ENCODE measurements around the gene FLNB. TPM values are rescaled to one million over a fixed set of nuclear protein-coding genes. Genes with fewer than 3 reads are reported as not detected.

Gene FLNB
- total RNA-seq, 4 donors from 2014 or later: 60.2 to 138 (median 96.2) TPM

DNA sequence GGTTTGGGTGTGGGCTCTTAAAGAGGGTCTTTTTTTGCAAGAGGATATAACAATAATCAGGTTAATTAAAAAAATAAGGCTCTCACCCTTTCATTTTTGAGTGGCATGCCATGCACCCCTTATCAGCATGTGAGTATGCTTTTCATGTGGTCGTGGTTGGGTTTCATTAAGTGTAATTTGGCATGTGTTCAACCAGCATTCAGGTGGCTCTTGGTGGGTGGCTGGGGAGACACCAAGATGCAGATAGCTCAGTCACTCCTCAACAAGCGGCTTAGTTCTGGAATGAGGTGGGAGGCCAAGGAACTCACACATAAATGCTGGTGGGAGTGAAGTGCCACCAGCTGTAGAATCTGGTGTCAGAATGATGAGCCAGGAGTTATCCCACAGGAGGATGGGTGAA lies 66.8 kb downstream of the FLNB start:
- no peak overlapping the region for H3K4me3 ChIP-seq
- no peak for TF ChIP-seq EP300 (IDR thresholded peaks at IDR 0.05)
- TF ChIP-seq POLR2AphosphoS5 (IDR thresholded peaks at IDR 0.05): no peak
- TF ChIP-seq, protein P1, sequence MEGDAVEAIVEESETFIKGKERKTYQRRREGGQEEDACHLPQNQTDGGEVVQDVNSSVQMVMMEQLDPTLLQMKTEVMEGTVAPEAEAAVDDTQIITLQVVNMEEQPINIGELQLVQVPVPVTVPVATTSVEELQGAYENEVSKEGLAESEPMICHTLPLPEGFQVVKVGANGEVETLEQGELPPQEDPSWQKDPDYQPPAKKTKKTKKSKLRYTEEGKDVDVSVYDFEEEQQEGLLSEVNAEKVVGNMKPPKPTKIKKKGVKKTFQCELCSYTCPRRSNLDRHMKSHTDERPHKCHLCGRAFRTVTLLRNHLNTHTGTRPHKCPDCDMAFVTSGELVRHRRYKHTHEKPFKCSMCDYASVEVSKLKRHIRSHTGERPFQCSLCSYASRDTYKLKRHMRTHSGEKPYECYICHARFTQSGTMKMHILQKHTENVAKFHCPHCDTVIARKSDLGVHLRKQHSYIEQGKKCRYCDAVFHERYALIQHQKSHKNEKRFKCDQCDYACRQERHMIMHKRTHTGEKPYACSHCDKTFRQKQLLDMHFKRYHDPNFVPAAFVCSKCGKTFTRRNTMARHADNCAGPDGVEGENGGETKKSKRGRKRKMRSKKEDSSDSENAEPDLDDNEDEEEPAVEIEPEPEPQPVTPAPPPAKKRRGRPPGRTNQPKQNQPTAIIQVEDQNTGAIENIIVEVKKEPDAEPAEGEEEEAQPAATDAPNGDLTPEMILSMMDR (IDR thresholded peaks at IDR 0.05): no peak
- H3K27me3 ChIP-seq: no peaks in the 10 kb centered on the region
- no peaks in the 10 kb centered on the region for H3K9me3 ChIP-seq
- peaks cover 0 to 34% of the 10 kb centered on the region in 2 donors for H3K36me3 ChIP-seq
- H3K27ac ChIP-seq: peak overlapping the region in 2 of 4 donors; percentile 84 to 86
- WGBS, 2 donors (ENCODE audit: low coverage in 1 of 2): 47 to 100% methylated on average over 1 to 2 of the region's 2 CpGs
- H3K4me1 ChIP-seq: peaks cover 6 to 60% (median 27%) of the 10 kb centered on the region in 3 donors
- ATAC-seq: no peak

DNA sequence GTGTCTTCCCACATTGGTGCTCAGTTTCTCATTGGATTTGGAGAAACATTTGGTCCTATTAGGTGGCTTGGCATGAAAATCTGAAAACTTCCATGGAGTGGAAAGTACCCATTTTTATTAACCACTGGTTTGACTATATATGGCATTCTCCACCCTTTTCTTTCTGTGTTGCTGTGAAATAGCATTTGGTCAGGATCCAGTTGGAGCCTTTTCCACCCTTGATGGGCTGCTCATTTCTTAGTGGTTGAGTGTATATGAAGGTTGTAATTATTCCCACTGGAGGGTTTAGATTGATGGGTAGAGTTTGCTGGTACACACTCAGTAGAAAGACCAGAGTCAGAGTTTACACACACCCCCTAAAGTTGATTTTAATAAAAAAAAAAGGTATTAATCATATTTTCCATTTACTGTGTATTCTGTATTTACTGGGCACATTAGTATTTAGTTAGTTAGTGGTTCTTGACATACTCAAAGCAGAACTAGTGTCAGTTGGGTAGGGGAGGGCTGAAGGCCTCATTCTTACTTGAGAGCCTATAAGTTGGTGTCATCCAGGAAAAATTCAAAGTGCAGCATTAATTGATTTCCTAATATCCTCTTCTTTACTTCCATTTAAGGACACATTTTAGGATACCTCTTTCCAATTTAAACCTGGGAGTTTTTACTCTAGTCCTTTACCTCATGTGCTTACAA lies 69.5 kb downstream of the FLNB start:
- H3K4me1 ChIP-seq: peaks cover 0 to 46% (median 21%) of the 10 kb centered on the region in 3 donors
- no peak overlapping the region for H3K4me3 ChIP-seq
- ATAC-seq: no peak
- no peaks in the 10 kb centered on the region for H3K9me3 ChIP-seq
- H3K36me3 ChIP-seq: peaks cover 0 to 51% of the 10 kb centered on the region in 2 donors
- peak overlapping the region in 3 of 4 donors; percentile 2 to 43 (median 20) for H3K27ac ChIP-seq
- no peaks in the 10 kb centered on the region for H3K27me3 ChIP-seq
- no peak for TF ChIP-seq POLR2AphosphoS5 (IDR thresholded peaks at IDR 0.05)
- TF ChIP-seq POLR2A (IDR thresholded peaks at IDR 0.05): no peak
- TF ChIP-seq, protein P1 (IDR thresholded peaks at IDR 0.05): no peak
- TF ChIP-seq EP300 (IDR thresholded peaks at IDR 0.05): no peak

DNA sequence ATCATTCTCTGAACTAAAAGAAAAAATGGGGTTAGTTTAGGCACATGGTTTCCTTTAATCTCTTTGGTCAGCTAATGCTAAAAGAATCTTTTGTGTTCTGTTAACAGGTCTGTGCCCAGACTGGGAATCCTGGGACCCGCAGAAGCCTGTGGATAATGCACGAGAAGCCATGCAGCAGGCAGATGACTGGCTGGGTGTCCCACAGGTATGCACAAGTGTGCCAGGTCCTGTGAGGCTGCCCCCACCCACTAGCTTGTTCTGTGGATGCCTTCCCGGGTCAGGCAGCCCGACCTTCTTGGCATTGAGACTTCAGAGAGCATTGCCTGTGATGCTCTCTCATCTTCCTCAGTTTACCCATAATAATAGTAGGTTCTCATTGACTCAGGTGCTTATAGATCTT lies 70.4 kb downstream of the FLNB start:
- H3K27ac ChIP-seq: peak overlapping the region in 3 of 4 donors; percentile 2 to 43 (median 22)
- no peak overlapping the region for H3K4me3 ChIP-seq
- no peaks in the 10 kb centered on the region for H3K9me3 ChIP-seq
- no peaks in the 10 kb centered on the region for H3K27me3 ChIP-seq
- H3K36me3 ChIP-seq: peaks cover 0 to 51% of the 10 kb centered on the region in 2 donors
- peaks cover 0 to 39% (median 12%) of the 10 kb centered on the region in 3 donors for H3K4me1 ChIP-seq
- TF ChIP-seq POLR2A (IDR thresholded peaks at IDR 0.05) (no peak), EP300 (IDR thresholded peaks at IDR 0.05) (no peak), POLR2AphosphoS5 (IDR thresholded peaks at IDR 0.05) (no peak)
- TF ChIP-seq, protein P1 (IDR thresholded peaks at IDR 0.05): no peak
- no peak for ATAC-seq
- WGBS, 2 donors (ENCODE audit: low coverage in 1 of 2): 100% methylated on average over 2 of the region's 4 CpGs; no CpG with 5 or more reads in 1 of the 2 donors

DNA sequence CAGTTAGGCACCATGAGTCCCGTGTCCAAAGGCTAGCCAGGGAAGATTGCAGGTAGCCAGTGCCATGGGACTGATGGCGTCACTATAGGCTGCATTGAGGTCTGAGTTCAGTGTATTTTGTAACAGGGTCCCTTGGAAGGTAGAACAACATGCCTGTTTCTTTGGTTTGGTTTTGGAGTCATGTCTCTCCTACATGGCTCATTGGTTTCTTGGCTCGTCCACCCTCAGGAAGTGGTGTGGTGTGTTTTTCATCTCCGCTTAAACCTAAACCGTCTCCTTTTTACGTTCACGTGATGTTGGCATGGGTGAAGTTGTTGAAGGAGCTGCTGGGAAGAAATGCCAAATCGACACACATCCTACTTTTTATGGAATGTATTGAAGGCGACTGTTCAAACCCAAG lies 71.6 kb downstream of the FLNB start:
- Histone ChIP-seq H3K27me3 (no peaks in the 10 kb centered on the region), H3K36me3 (peaks cover 0 to 51% of the 10 kb centered on the region in 2 donors), H3K4me1 (peaks cover 0 to 33% (median 6%) of the 10 kb centered on the region in 3 donors), H3K4me3 (no peak overlapping the region), H3K27ac (no peak overlapping the region), H3K9me3 (no peaks in the 10 kb centered on the region)
- ATAC-seq: no peak
- no peak for TF ChIP-seq EP300 (IDR thresholded peaks at IDR 0.05)
- TF ChIP-seq, protein P1 (IDR thresholded peaks at IDR 0.05): no peak
- no peak for TF ChIP-seq POLR2A (IDR thresholded peaks at IDR 0.05)
- no peak for TF ChIP-seq POLR2AphosphoS5 (IDR thresholded peaks at IDR 0.05)
- WGBS, 2 donors (ENCODE audit: low coverage in 1 of 2): 81 to 82% methylated on average over 5 to 9 of the region's 9 CpGs

DNA sequence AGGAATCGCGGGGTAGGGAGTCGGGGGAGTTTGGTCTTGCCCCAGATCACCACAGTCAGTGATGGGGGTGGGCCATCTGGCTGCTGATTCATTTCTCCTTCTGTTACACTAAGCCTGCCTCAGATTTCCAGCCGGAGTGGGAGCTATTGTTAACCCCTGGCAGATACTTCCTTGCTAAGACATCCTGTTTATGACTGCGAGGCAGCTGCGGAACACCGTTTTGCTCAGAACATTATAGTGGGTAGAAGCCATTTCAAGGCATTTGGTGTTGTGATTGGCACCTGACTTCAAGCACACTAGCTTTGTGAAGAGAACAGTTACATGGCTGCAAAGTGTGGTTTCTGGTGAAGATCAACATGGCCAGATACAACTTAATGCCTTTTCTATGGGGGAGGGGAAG lies 73.8 kb downstream of the FLNB start:
- H3K27ac ChIP-seq: peak overlapping the region in 3 of 4 donors; percentile 53 to 63 (median 62)
- H3K36me3 ChIP-seq: peaks cover 0 to 47% of the 10 kb centered on the region in 2 donors
- WGBS, 2 donors (ENCODE audit: low coverage in 1 of 2): 40% methylated on average over 3 of the region's 7 CpGs; no CpG with 5 or more reads in 1 of the 2 donors
- H3K9me3 ChIP-seq: no peaks in the 10 kb centered on the region
- H3K27me3 ChIP-seq: no peaks in the 10 kb centered on the region
- ATAC-seq: peak; percentile 52
- H3K4me1 ChIP-seq: peaks cover 0 to 40% (median 11%) of the 10 kb centered on the region in 3 donors
- TF ChIP-seq POLR2AphosphoS5 (IDR thresholded peaks at IDR 0.05) (no peak), POLR2A (IDR thresholded peaks at IDR 0.05) (no peak), EP300 (IDR thresholded peaks at IDR 0.05) (no peak)
- TF ChIP-seq, protein P1 (IDR thresholded peaks at IDR 0.05): no peak
- no peak overlapping the region for H3K4me3 ChIP-seq
